ENCODE measurements around the gene CIAO3.

Gene CIAO3

GRCh38 chr16:734208-734980 lies 6.4 kb downstream of the CIAO3 start:
- no peak for DNase-seq

- DNase-seq: no peak
Measured at GRCh38 chr16:733382-734207, 7.2 kb downstream of the CIAO3 start.

- DNase-seq: no peak
Measured at GRCh38 chr16:732936-733335, 7.9 kb downstream of the CIAO3 start.

- no peak for DNase-seq
Measured at GRCh38 chr16:732332-732731, 8.5 kb downstream of the CIAO3 start.

GRCh38 chr16:730666-731509 lies 9.9 kb downstream of the CIAO3 start:
- DNase-seq: no peak

- DNase-seq: no peak
Measured at GRCh38 chr16:729768-730665, 10.8 kb downstream of the CIAO3 start.

GRCh38 chr16:728890-729744 lies 11.7 kb downstream of the CIAO3 start:
- no peak for DNase-seq

- peak; percentile 32 for DNase-seq
Measured at GRCh38 chr16:728131-728889, 12.5 kb downstream of the CIAO3 start.

GRCh38 chr16:727291-727977 lies 13.4 kb downstream of the CIAO3 start:
- no peak for DNase-seq

GRCh38 chr16:726438-727290 lies 14.1 kb downstream of the CIAO3 start, which contains the start of the genes CCDC78 and HAGHL:
Gene CCDC78 (minus strand): TSS chr16:726443. CDS start chr16:726367, 76 bp downstream.
Gene HAGHL (plus strand): TSS chr16:727106. CDS start chr16:727510, 404 bp downstream.
- no peak for DNase-seq

GRCh38 chr16:726188-726437 lies 14.7 kb downstream of the CIAO3 start:
- no peak for DNase-seq

GRCh38 chr16:725463-726187 lies 15.2 kb downstream of the CIAO3 start:
- DNase-seq: no peak

- no peak for DNase-seq
Measured at GRCh38 chr16:725041-725376, 15.8 kb downstream of the CIAO3 start.

GRCh38 chr16:724188-725040 lies 16.4 kb downstream of the CIAO3 start:
- DNase-seq: no peak

- no peak for DNase-seq
Measured at GRCh38 chr16:723695-724094, 17.1 kb downstream of the CIAO3 start.

GRCh38 chr16:722835-723633 lies 17.8 kb downstream of the CIAO3 start:
- DNase-seq: no peak

Measured in DMS79 treated with DMSO at 0.1 percent for 48 hours (cell line).